Activated CD8-positive, alpha-beta memory T cell treated with anti-CD3 and anti-CD28 coated beads, Interleukin-2, amount 10 ng/mL, durations not matched to agents 7 days and 5 days (primary cell): ENCODE results near the gene PLRG1. TPM values are rescaled to one million over a fixed set of nuclear protein-coding genes. Genes with fewer than 3 reads are reported as not detected.

Experiments used
- ATAC-seq: fragments of 150-1000 bp; cut with Tn5 transposase; one replicate; pipeline ENCODE4 v1.10.0; 2021; ENCODE audit warnings: moderate library complexity
- CTCF ChIA-PET: fragments of 350-600 bp; sonication (Branson Sonifier 250); formaldehyde crosslinking; loops from one replicate; lab custom pipeline; 2021; ENCODE audit warnings: antibody characterized with exemption; lab: Charles Lee
- DNase-seq: peaks from one replicate; pipeline ENCODE4 v3.0.0-alpha.2; 2020
- H3K27ac Mint-ChIP-seq: one replicate; pipeline ENCODE4 v1.8.0; 2021; ENCODE audit warnings: mild to moderate bottlenecking, mixed read lengths
- H3K27me3 Mint-ChIP-seq: one replicate; pipeline ENCODE4 v1.8.0; 2021; ENCODE audit warnings: mixed read lengths
- H3K36me3 Mint-ChIP-seq: one replicate; pipeline ENCODE4 v1.8.0; 2021; ENCODE audit warnings: mild to moderate bottlenecking, mixed read lengths
- H3K4me1 Mint-ChIP-seq: one replicate; pipeline ENCODE4 v1.8.0; 2021; ENCODE audit warnings: mixed read lengths
- H3K4me3 Mint-ChIP-seq: one replicate; pipeline ENCODE4 v1.8.0; 2021; ENCODE audit warnings: mild to moderate bottlenecking, moderate library complexity, mixed read lengths
- H3K9me3 Mint-ChIP-seq: one replicate; pipeline ENCODE4 v1.8.0; 2022; ENCODE audit warnings: low read depth, mixed read lengths
- total RNA-seq, 2 experiments: library from RNA; stranded (reverse); gene quantifications; one replicate each; pipeline ENCODE4 v1.2.3, GENCODE V29; 2021

The PLRG1 gene
- total RNA-seq, 2 experiments from 2014 or later: 64.0 to 91.8 TPM

DNA sequence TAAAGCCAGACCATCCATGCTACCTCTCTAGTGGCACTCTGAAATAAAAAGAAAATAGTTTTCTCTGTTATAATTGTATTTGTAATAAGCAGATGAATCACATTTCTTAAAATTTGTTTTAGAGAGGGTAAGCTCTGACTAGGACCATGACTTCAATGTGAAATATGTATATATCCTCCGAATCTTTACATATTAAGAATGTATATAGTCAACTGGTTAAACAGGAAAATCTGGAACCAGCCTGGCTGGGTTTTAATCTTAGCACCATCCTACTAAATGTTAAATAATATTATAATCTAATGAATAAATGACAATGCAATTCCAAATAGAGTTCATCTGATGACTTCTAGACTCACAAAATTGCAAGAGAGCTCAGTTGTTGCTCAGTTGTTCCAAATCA lies 14.1 kb upstream of the PLRG1 start:
- no peaks in the 10 kb centered on the region for H3K36me3 Mint-ChIP-seq
- peaks cover 8% of the 10 kb centered on the region for H3K4me1 Mint-ChIP-seq
- no peaks in the 10 kb centered on the region for H3K9me3 Mint-ChIP-seq
- H3K27me3 Mint-ChIP-seq: peaks cover 2% of the 10 kb centered on the region
- DNase-seq (no peak), ATAC-seq (no peak)
- no peak overlapping the region for H3K4me3 Mint-ChIP-seq
- no peak overlapping the region for H3K27ac Mint-ChIP-seq
- CTCF ChIA-PET: interaction anchor here (1.3 kb wide), 1 partner anchor 59 kb away, joined by 3 read pairs; no protein-coding TSS in a partner anchor

GRCh38 chr4:154562697-154563254 lies 12.6 kb upstream of the PLRG1 start, which contains the start of gene FGB:
FGB (plus strand) TSS chr4:154563011; CDS start chr4:154563019, 8 bp downstream.
- Mint-ChIP-seq H3K9me3 (no peaks in the 10 kb centered on the region), H3K4me1 (peaks cover 8% of the 10 kb centered on the region), H3K27ac (no peak within 1 kb of the TSS), H3K4me3 (no peak within 1 kb of the TSS), H3K36me3 (no peaks in the 10 kb centered on the region), H3K27me3 (peaks cover 2% of the 10 kb centered on the region)
- CTCF ChIA-PET: interaction anchor here (1.0 kb wide), 1 partner anchor 13 kb away, joined by 3 read pairs; the partner anchor contains the start of gene PLRG1
- no peak for ATAC-seq
- no peak for DNase-seq

- DNase-seq (no peak), ATAC-seq (no peak)
- Mint-ChIP-seq H3K4me1 (peaks cover 8% of the 10 kb centered on the region), H3K9me3 (no peaks in the 10 kb centered on the region), H3K27ac (no peak overlapping the region), H3K4me3 (no peak overlapping the region), H3K27me3 (peaks cover 2% of the 10 kb centered on the region), H3K36me3 (no peaks in the 10 kb centered on the region)
- CTCF ChIA-PET: interaction anchor here (3.1 kb wide), 1 partner anchor 60 kb away, joined by 61 read pairs; no protein-coding TSS in a partner anchor
Observed at GRCh38 chr4:154560824-154561231, 10.6 kb upstream of the PLRG1 start.

- DNase-seq (no peak), ATAC-seq (peak; percentile 42)
- CTCF ChIA-PET: interaction anchor here (3.1 kb wide), 1 partner anchor 60 kb away, joined by 61 read pairs; no protein-coding TSS in a partner anchor
- H3K36me3 Mint-ChIP-seq: no peaks in the 10 kb centered on the region
- H3K27ac Mint-ChIP-seq: no peak overlapping the region
- H3K4me1 Mint-ChIP-seq: peaks cover 8% of the 10 kb centered on the region
- H3K9me3 Mint-ChIP-seq: no peaks in the 10 kb centered on the region
- peaks cover 2% of the 10 kb centered on the region for H3K27me3 Mint-ChIP-seq
- H3K4me3 Mint-ChIP-seq: no peak overlapping the region
Observed at GRCh38 chr4:154560419-154560801, 10.2 kb upstream of the PLRG1 start.

DNA sequence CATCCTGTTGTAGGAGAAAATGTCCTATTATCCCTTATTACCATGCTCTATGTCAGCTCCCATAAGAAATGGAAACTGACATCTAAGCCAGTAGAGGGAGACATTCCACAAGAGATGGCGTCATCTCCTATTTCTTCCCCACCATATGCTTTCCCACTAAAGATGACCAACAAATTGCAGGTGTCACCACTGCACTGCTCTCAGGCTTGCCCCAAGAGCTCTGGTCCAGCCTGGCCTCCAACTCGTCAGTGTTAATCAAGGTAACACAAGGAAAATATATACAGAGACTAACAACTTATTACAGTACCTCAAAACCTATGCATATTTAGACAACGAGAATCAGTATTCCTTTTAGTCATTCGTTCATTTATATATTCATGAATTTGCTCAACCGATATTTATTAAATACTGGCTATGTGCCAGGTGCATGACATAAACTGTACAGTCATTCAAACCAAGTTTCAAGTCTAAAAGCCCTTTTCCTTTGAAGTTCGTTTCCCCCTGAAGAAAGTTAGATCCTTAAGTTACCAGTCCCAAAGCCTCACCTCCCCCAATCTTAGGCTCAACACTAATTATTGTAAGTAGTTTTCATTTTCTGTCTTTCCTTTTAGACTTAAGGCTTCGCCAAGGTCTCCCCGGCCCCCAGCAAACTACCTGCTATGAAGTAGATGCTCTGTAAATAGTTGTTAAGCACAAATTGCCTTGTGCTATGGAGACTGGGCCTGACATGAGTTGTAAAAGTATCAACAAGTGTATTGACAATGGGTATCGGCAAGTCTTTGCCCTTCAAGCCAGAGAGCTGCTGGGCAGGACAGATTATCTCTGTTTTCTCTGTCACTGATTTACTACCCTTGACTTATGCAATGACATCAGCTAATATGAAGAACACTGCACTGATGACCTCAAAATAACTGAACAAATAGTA lies 9.6 kb upstream of the PLRG1 start:
- no peaks in the 10 kb centered on the region for H3K9me3 Mint-ChIP-seq
- H3K4me1 Mint-ChIP-seq: peaks cover 8% of the 10 kb centered on the region
- H3K27me3 Mint-ChIP-seq: peaks cover 2% of the 10 kb centered on the region
- ATAC-seq (peak; percentile 61), DNase-seq (no peak)
- no peak overlapping the region for H3K4me3 Mint-ChIP-seq
- CTCF ChIA-PET: interaction anchor here (0.7 to 3.1 kb wide), 14 partner anchors 8 to 108 kb away, joined by 3 to 61 read pairs (median 3); partner anchors contain the start of genes FGG and PLRG1
- H3K36me3 Mint-ChIP-seq: no peaks in the 10 kb centered on the region
- no peak overlapping the region for H3K27ac Mint-ChIP-seq

DNA sequence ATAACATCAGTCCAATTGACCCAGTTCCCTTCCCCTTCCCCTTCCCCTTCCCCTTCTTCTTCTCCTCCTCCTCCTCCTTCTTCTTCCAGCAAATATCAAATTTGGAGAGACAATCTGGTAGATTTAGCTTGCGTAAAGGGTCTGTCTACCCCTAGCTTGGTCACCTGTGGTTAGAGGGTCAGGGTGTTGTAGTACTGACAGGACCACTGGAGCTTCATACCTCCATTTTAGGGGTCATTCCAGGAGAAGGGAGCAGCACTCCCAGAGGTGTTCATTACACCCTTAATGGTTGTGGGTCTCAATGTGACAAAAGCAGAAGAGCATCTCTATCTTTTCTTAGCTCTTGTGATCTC lies 8.9 kb upstream of the PLRG1 start:
- Mint-ChIP-seq H3K9me3 (no peaks in the 10 kb centered on the region), H3K36me3 (no peaks in the 10 kb centered on the region), H3K27ac (no peak overlapping the region), H3K4me3 (no peak overlapping the region), H3K27me3 (peaks cover 2% of the 10 kb centered on the region), H3K4me1 (peaks cover 8% of the 10 kb centered on the region)
- CTCF ChIA-PET: interaction anchor here (0.7 to 3.1 kb wide), 14 partner anchors 8 to 108 kb away, joined by 3 to 61 read pairs (median 3); partner anchors contain the start of genes FGG and PLRG1
- no peak for DNase-seq
- ATAC-seq: no peak

DNA sequence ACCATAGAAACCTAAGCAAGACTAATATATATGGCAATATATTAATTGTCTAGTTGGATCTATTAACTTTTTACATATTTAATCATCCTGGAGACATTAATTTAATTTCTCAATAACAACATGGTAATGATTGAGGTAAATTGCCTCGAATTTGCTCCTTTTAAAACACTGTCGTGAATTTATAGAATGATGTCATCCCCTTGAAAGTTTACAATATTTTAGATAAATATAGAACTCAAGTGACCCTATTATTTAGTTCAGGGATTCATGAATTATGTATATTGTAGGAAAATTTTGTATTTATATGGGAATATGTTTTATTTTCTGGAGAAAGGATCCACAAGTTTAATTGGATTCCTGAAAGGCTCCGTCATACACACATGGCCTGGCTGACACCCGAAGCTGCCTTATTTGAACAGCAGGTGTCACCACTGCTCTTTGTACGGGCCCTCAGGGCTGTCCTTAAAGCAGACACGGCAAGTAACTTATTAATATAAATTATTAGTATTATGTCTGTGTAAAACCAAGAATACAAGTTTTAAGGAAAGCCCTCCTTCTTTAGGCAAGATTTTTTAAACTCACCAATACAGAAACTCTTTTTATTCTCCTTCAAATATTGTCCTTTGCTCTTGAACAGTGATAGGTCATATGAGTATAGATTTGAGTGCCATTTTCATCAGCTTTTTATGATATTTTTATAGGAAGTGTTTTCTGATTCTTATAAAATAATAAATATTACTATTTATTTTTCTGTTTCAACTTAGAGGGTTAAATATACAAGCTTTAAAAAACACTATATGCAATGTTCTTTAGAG lies 1.9 kb upstream of the PLRG1 start:
- Mint-ChIP-seq H3K27me3 (no peaks in the 10 kb centered on the region), H3K4me3 (no peak overlapping the region), H3K27ac (no peak overlapping the region), H3K9me3 (no peaks in the 10 kb centered on the region), H3K4me1 (peaks cover 18% of the 10 kb centered on the region), H3K36me3 (peaks cover 6% of the 10 kb centered on the region)
- CTCF ChIA-PET: interaction anchor here (1.0 to 5.6 kb wide), 11 partner anchors 18 to 1376 kb away, joined by 3 to 57 read pairs (median 4); partner anchors contain the start of gene FGG
- DNase-seq: peak; percentile 83
- ATAC-seq: peak; percentile 32

DNA sequence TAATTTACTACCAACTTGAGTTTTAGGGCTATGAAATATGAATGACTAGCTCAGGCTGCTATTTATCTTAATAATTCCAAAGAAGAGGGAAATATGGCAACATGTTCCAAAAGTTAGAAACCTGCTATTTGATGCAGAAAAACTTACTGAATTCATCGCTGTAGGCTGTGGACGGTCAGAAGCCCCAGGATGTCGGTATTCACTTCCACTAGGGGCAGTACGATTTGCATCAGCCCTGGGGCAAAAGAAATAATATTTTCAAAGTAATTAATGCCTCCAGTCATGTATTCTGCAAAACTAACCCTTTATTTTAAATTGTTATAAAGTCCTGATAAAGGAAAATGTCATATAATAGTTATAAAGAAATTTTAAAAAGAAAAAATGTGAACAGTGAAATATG lies 4.5 kb downstream of the PLRG1 start:
- H3K4me3 Mint-ChIP-seq: no peak overlapping the region
- no peaks in the 10 kb centered on the region for H3K27me3 Mint-ChIP-seq
- ATAC-seq (no peak), DNase-seq (no peak)
- H3K27ac Mint-ChIP-seq: no peak overlapping the region
- H3K9me3 Mint-ChIP-seq: no peaks in the 10 kb centered on the region
- peaks cover 14% of the 10 kb centered on the region for H3K4me1 Mint-ChIP-seq
- CTCF ChIA-PET: no interaction called here
- H3K36me3 Mint-ChIP-seq: peaks cover 36% of the 10 kb centered on the region

DNA sequence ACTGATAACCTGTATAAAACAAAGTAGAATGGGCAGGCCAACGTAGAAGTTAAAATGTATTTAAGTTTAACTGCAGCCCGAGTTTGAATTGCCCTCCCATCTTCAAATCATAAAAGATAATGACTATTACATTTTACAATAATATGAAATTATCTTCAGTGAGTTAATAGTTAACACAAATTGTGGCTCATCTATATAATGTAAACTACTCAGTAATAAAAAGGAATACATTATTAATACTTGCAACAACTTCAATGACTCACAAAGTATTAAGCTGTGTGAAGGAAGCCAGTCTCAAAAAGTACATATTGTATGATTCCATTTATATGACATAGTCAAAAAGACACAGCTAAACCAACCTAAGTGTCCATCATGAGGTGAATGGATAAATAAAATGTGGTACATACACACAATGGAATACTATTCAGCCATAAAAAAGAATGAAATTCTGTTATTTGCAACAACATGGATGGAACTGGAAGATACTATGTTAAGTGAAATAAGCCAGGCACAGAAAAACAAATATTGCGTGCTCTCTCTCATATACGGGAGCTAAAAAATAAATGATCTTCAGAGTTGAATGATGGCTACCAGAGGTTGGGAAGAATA lies 7.8 kb downstream of the PLRG1 start:
- no peak for DNase-seq
- Mint-ChIP-seq H3K27me3 (no peaks in the 10 kb centered on the region), H3K4me3 (no peak overlapping the region), H3K9me3 (no peaks in the 10 kb centered on the region), H3K36me3 (peaks cover 49% of the 10 kb centered on the region), H3K4me1 (no peaks in the 10 kb centered on the region), H3K27ac (no peak overlapping the region)
- CTCF ChIA-PET: no interaction called here
- ATAC-seq: no peak

- DNase-seq (no peak), ATAC-seq (no peak)
- CTCF ChIA-PET: interaction anchor here (1.0 kb wide), 1 partner anchor 18 kb away, joined by 4 read pairs; no protein-coding TSS in a partner anchor
- no peaks in the 10 kb centered on the region for H3K9me3 Mint-ChIP-seq
- peaks cover 19% of the 10 kb centered on the region for H3K36me3 Mint-ChIP-seq
- no peak overlapping the region for H3K27ac Mint-ChIP-seq
- no peaks in the 10 kb centered on the region for H3K4me1 Mint-ChIP-seq
- no peak overlapping the region for H3K4me3 Mint-ChIP-seq
- no peaks in the 10 kb centered on the region for H3K27me3 Mint-ChIP-seq
Observed at GRCh38 chr4:154534296-154534695, 15.9 kb downstream of the PLRG1 start.

- DNase-seq: no peak
- Mint-ChIP-seq H3K4me1 (no peaks in the 10 kb centered on the region), H3K36me3 (peaks cover 2% of the 10 kb centered on the region), H3K27me3 (peaks cover 19% of the 10 kb centered on the region), H3K27ac (no peak overlapping the region), H3K9me3 (no peaks in the 10 kb centered on the region), H3K4me3 (no peak overlapping the region)
- ATAC-seq: no peak
- CTCF ChIA-PET: no interaction called here
Observed at GRCh38 chr4:154529728-154530519, 20.3 kb downstream of the PLRG1 start.

GRCh38 chr4:154528869-154529268 lies 21.3 kb downstream of the PLRG1 start:
- H3K4me3 Mint-ChIP-seq: no peak overlapping the region
- CTCF ChIA-PET: no interaction called here
- H3K36me3 Mint-ChIP-seq: no peaks in the 10 kb centered on the region

More at GRCh38 chr4:154528869-154529268, 21.3 kb downstream of the PLRG1 start:
- ATAC-seq (no peak), DNase-seq (no peak)
- no peaks in the 10 kb centered on the region for H3K9me3 Mint-ChIP-seq
- H3K27me3 Mint-ChIP-seq: peaks cover 19% of the 10 kb centered on the region
- H3K4me1 Mint-ChIP-seq: no peaks in the 10 kb centered on the region
- H3K27ac Mint-ChIP-seq: no peak overlapping the region
